LNCaP clone FGC (cell line): ENCODE data around the gene HCN4.
"Not testable (repeated sequence)": the region's sequence is repeated elsewhere in the genome, so short reads cannot be mapped to it uniquely, and the experiment has no call there.

Experiments
- DNase-seq: peaks from one replicate; pipeline ENCODE4 v3.0.0-alpha.2; 2011; ENCODE audit warnings: low read depth
- H3K4me3 ChIP-seq: 2 replicates; pipeline ENCODE4 v1.5.1; 2011; ENCODE audit warnings: mild to moderate bottlenecking, low read depth, low read length, control low read depth
- TF ChIP-seq, protein P1 (sequence below): IDR thresholded peaks from 2 replicates; pipeline ENCODE4 v1.5.1; 2012; ENCODE audit warnings: mild to moderate bottlenecking; ENCODE audit not compliant: control insufficient read depth, insufficient read depth; ENCODE audit errors: extremely low read depth

The HCN4 gene

DNA sequence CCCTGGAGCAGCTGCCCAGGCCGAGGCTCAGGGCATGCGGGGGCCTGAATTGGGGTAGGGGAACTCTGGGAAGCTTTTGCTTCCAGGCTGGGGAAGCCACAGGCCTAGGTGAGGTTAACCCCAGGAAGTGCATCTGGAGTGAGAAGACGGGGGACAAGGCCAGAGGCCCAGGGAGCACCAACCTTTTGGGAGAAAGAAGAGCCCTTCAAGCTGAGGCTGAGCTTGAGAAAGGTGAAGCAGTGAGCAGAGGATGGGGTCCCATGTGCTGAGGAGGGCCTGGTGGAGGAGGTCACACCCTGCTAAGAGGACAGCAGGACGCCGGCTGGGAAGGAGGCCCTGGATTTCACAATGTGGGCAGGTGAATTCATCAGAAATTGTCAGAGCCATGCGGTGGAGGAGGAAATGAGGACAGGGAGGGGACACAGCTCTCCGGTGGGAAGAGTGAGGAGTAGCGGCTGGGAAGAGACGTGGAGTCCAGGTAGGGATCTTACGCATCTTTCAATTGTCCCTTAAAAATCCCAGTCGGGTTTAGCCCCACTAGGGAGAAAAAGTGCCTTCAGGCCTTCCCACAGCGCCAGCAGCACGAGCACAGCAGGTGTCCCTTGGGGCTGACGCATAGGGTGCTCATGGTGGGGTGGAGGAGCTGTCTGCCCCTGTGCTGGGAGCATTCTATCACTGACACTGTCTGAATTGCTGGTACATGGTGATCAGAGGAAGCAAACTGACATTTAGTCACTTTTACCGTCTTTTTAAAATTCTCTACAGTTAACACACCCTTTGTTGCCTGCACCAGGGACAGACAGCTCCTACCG, 50.9 kb downstream of the HCN4 start:
- no peak overlapping the region for H3K4me3 ChIP-seq
- no peak for DNase-seq
- TF ChIP-seq, protein P1, sequence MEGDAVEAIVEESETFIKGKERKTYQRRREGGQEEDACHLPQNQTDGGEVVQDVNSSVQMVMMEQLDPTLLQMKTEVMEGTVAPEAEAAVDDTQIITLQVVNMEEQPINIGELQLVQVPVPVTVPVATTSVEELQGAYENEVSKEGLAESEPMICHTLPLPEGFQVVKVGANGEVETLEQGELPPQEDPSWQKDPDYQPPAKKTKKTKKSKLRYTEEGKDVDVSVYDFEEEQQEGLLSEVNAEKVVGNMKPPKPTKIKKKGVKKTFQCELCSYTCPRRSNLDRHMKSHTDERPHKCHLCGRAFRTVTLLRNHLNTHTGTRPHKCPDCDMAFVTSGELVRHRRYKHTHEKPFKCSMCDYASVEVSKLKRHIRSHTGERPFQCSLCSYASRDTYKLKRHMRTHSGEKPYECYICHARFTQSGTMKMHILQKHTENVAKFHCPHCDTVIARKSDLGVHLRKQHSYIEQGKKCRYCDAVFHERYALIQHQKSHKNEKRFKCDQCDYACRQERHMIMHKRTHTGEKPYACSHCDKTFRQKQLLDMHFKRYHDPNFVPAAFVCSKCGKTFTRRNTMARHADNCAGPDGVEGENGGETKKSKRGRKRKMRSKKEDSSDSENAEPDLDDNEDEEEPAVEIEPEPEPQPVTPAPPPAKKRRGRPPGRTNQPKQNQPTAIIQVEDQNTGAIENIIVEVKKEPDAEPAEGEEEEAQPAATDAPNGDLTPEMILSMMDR, result no peak

DNA sequence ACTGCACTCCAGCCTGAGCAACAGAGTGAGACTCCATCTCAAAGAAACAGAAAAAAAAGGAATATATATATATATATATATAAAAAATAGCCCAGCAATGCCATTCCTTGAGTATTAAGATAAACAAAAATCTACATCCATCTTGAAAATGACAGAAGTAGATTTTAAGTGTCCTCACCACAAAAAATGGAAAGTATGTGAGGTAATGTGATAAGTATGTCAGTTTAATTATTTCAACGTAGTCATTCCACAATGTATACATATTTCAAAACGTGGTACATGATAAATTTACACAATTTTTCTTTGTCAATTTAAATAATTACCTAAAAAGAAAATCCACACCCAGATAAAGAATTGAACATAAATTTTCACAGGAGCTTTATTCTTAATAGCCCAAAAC, 54.9 kb downstream of the HCN4 start:
- DNase-seq, result no peak
- H3K4me3 ChIP-seq, result no peak overlapping the region
- TF ChIP-seq, protein P1, result no peak

DNA sequence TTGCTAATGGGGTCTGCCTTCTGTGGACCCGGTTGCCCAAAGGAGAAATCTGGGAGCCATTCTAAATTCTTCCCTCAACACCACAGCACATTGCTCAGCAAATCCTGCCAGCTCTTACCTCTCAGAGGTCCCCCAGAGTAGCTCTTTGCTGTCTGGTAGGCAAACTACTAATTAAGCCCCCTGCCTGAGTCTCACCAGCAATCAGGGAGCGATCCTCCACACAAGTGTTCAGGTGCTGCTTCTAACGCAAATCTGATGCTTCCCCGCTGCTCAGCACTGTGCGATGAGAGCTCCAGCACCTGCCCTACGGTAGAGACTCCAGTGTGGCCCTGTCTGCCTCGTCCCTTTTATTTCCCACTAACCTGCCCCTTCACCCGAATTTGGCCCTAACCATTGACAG, 60.5 kb downstream of the HCN4 start:
- TF ChIP-seq, protein P1, result no peak
- no peak for DNase-seq
- H3K4me3 ChIP-seq, result no peak overlapping the region

DNA sequence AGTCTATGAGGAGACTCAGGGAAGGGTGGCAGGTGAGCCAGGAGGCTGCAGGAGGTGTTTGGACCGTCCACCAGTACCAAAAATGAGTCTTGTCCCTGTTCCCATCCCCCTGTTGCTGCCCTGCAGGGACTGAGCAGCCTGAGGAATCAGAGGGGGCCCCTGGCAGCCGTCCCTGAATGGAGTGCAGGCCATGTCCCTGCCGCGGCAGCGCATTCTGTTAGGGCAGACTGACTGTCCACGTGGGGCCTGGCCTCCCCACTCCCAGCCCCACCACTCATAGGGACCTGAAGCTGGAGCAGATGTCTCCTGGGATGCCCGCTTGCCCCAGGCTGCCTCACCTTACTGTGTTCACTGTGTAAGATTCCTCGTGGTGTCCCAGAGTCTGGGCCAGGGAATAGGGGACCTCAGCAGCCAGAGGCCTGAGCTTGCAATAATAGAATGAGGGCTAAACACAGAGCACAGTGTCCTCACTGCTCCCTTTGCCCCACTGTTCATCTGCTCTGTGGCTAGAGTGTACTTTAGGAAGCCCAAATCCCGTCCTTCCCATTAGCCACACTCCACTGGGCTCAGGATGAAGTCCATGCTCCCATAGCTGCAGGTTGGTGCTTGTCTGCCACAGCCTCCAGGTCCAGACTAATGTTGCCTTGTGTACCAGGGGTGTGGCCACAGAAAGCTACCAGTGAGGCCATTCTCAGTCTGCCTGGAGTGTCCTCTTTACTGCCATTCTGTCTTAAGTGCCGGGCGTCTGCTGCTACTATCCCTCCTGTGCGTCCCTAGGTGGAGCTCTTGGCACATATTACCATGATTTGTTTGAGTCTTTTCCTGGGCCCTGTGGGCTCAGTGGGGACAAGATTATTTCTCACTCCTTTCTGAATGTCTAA, 63.2 kb downstream of the HCN4 start:
- TF ChIP-seq, protein P1, result peak; percentile 93
- H3K4me3 ChIP-seq, result no peak overlapping the region

DNA sequence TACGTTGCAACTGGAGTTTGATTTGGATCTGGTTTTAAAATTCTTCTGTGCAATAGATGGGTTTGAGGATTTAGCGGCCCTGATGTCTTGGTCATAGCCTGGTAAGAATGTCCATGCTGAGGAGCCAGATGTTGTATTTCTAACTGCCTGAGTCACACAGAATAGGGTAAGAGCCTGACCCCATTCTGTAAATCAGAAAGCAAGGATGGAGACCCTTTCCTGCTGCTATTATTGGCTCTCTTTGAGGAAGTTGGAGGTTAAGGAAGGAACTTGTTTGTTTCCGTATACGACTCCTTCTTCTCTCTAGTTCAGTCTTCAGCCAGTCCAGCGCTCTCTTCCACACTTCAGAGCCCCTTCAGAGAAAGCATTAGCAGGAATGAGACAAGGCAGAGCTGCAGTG, 65.1 kb downstream of the HCN4 start:
- H3K4me3 ChIP-seq, result no peak overlapping the region
- DNase-seq, result no peak
- TF ChIP-seq, protein P1, result no peak

More for the DNA sequence above, 63.2 kb downstream of the HCN4 start:
- peak; percentile 59 for DNase-seq

DNA sequence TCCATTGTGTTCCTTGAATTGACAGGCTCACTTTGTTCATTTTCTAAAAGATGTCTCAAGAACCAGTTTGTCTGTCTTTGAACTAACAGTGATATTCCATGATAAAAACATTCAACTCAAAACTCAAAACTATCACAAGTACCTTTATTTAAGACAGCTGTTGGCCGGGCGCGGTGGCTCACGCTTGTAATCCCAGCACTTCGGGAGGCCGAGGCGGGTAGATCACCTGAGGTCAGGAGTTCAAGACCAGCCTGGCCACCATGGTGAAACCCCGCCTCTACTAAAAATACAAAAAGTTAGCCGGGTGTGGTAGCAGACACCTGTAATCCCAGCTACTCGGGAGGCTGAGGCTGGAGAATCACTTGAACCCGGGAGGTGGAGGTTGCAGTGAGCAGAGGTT, 68.5 kb downstream of the HCN4 start:
- DNase-seq, H3K4me3 ChIP-seq: not testable (repeated sequence)

DNA sequence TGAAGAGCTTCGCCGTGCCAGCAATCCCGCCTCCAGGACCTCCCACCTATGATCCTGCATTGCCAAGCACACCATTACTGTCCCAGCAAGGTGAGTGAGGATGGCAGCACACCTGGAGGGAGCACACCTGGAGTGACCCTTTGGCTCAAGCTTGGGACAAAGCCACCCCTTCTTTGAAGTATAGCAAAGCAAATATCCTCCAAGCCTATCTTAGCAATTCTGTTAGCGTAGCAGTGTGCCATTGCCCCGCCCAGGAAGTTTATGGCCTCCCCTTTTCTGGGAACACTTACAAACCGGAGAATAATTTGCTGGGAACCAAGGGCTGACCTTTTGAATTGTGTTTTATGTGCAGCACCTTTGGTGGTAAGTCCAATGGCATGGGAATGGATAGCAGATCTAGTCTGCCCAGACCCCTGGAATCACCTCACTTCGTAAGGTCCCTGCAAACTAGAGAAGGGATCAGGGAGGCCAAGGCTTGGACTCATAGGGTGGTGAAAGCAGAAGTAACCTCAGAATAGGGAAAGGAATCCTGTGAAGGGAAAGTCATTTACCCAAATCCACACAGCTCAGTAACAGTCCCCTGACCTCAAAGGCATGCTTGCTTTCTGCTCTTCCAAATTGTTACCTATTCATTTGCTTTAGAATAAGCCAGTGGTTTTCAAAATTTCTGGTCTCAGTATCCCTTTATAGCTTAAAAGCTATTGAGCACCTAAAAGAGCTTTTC, 70.1 kb downstream of the HCN4 start:
- TF ChIP-seq, protein P1, result no peak
- DNase-seq, result no peak
- no peak overlapping the region for H3K4me3 ChIP-seq
